ENCODE data around the gene TMCO2. TPM values are rescaled to one million over a fixed set of nuclear protein-coding genes. Genes with fewer than 3 reads are reported as not detected.

TMCO2 gene
- total RNA-seq, 1 experiment from 2014 or later, result not detected

DNA sequence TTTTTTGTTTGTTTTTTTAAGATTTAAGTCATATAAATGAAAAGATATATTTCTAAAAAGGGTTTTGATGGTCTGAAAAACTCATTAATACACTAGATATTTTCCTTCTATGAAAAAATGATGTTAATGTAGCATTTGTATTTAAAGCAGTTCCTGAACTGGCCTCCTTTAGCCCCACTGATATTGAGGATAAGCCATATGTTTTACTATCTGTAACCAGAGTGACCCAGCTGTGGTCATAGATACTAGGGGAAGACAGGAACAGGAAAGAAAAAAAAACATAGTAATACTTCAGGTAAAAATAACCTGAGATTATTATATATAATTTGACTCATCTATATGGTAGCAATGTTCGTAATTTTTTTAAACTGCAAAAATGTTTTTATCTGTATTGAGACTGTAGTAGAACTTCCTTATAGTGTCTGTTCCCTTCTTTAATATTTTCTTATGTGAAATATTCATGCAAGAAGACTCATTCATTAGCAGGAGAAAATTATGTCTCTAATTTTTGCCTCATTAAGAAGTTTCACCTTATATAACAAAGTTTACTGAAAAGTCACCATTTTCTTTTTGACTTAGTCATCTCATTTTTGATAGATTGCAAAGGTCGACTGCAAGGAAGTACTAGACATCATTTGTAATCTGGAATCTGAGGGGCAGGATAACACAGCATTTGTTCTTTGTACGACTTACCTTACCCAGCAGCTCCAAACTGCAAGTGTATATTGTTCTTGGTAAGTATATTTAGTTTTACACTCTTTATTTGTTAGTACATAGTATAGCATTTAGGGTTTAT is 25.6 kb upstream of the TMCO2 start:
- ChIA-PET CTCF (no interaction called here), POLR2A (ENCODE audit: unreplicated experiment) (no interaction called here)
- no peak for DNase-seq
- Histone ChIP-seq H3K9me3 (ENCODE audit: low read length) (no peaks in the 10 kb centered on the region), H3K9me2 (replicated peaks; ENCODE audit: low read length) (no peaks in the 10 kb centered on the region), H2AFZ (ENCODE audit: low read length) (no peak overlapping the region), H3K27ac (ENCODE audit: low read length) (no peak overlapping the region), H3K36me3 (ENCODE audit: low read depth, low read length) (peaks cover 14% of the 10 kb centered on the region; the same call in 1 of the 2 replicates), H3K27me3 (ENCODE audit: low read length) (no peaks in the 10 kb centered on the region), H3F3A (ENCODE audit: low read length, unreplicated experiment) (no peaks in the 10 kb centered on the region), H3K79me2 (ENCODE audit: low read length) (no peaks in the 10 kb centered on the region), H4K20me1 (ENCODE audit: low read length) (no peaks in the 10 kb centered on the region), H3K9ac (ENCODE audit: low read length) (no peak overlapping the region), H3K4me3 (ENCODE audit: low read length) (no peak overlapping the region), H3K4me2 (ENCODE audit: low read length) (no peak overlapping the region), H3K4me1 (ENCODE audit: insufficient read depth, low read length) (no peaks in the 10 kb centered on the region)
- no peak for TF ChIP-seq CTCF (conservative IDR thresholded peaks at IDR 0.05; ENCODE audit: low read depth, low read length)
- no peak for TF ChIP-seq EZH2phosphoT487 (IDR thresholded peaks at IDR 0.05; ENCODE audit: borderline replicate concordance, low read length)
- no peak for TF ChIP-seq EZH2 (IDR thresholded peaks at IDR 0.05; ENCODE audit: low read length, unreplicated experiment)
- BruUV-seq (replicated peaks), result no TSS peak
- intact Hi-C loops (cut with micrococcal nuclease), result no loop called here
- no peak for ATAC-seq

- H2AFZ ChIP-seq (ENCODE audit: low read length), result no peak overlapping the region
- H3K9ac ChIP-seq (ENCODE audit: low read length), result no peak overlapping the region
- no peaks in the 10 kb centered on the region for H3K4me1 ChIP-seq (ENCODE audit: insufficient read depth, low read length)
- H3K27me3 ChIP-seq (ENCODE audit: low read length), result no peaks in the 10 kb centered on the region
- H3K9me3 ChIP-seq (ENCODE audit: low read length), result no peaks in the 10 kb centered on the region
- H3K27ac ChIP-seq (ENCODE audit: low read length), result no peak overlapping the region
- ChIA-PET POLR2A (ENCODE audit: unreplicated experiment) (interaction anchor here (0.6 kb wide), 1 partner anchor 117 kb away, joined by 9 read pairs; no protein-coding TSS in a partner anchor), CTCF (interaction anchor here (1.0 kb wide), 1 partner anchor 80 kb away, joined by 12 read pairs; no protein-coding TSS in a partner anchor)
- H3K4me3 ChIP-seq (ENCODE audit: low read length), result no peak overlapping the region
- no peak for TF ChIP-seq CTCF (conservative IDR thresholded peaks at IDR 0.05; ENCODE audit: low read depth, low read length)
- no peak for TF ChIP-seq EZH2 (IDR thresholded peaks at IDR 0.05; ENCODE audit: low read length, unreplicated experiment)
- no peak for TF ChIP-seq EZH2phosphoT487 (IDR thresholded peaks at IDR 0.05; ENCODE audit: borderline replicate concordance, low read length)
- ATAC-seq, result no peak
- H3K4me2 ChIP-seq (ENCODE audit: low read length), result no peak overlapping the region
- no peaks in the 10 kb centered on the region for H3K9me2 ChIP-seq (replicated peaks; ENCODE audit: low read length)
- peaks cover 14% of the 10 kb centered on the region; the same call in 1 of the 2 replicates for H3K36me3 ChIP-seq (ENCODE audit: low read depth, low read length)
- no peaks in the 10 kb centered on the region for H3K79me2 ChIP-seq (ENCODE audit: low read length)
- H3F3A ChIP-seq (ENCODE audit: low read length, unreplicated experiment), result no peaks in the 10 kb centered on the region
- no peaks in the 10 kb centered on the region for H4K20me1 ChIP-seq (ENCODE audit: low read length)
- no TSS peak for BruUV-seq (replicated peaks)
- no peak for DNase-seq
- intact Hi-C loops (cut with micrococcal nuclease), result no loop called here
Measured at GRCh38 chr1:40224040-40224439, 23.7 kb upstream of the TMCO2 start.

DNA sequence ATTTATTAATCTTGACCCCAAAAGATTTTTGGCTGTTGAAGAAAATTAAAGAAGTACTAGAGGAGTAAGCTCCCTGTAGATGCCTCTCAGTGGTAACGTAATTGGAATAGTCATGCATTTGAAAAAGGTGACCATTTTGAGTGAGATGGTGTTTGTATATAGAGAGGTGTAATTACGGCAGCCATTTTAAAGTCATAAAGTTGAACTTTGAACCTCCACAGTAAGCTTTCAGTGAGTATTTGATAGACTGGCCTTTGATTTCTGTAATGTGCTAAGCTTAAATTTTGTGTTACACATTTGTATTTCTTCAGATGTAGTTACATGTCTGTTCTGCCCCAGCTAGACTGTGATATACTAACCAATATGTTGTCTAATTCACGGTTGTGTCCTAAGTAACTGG is 21.5 kb upstream of the TMCO2 start:
- H3K4me3 ChIP-seq (ENCODE audit: low read length), result no peak overlapping the region
- H3K9ac ChIP-seq (ENCODE audit: low read length), result no peak overlapping the region
- ATAC-seq (no peak), DNase-seq (no peak)
- no peaks in the 10 kb centered on the region for H3K27me3 ChIP-seq (ENCODE audit: low read length)
- H2AFZ ChIP-seq (ENCODE audit: low read length), result no peak overlapping the region
- H3K27ac ChIP-seq (ENCODE audit: low read length), result no peak overlapping the region
- H3K9me3 ChIP-seq (ENCODE audit: low read length), result no peaks in the 10 kb centered on the region
- BruUV-seq (replicated peaks), result no TSS peak
- no peaks in the 10 kb centered on the region; the same call in 1 of the 2 replicates for H3K79me2 ChIP-seq (ENCODE audit: low read length)
- H3K36me3 ChIP-seq (ENCODE audit: low read depth, low read length), result peaks cover 10% of the 10 kb centered on the region; the same call in 1 of the 2 replicates
- no peaks in the 10 kb centered on the region for H3K9me2 ChIP-seq (replicated peaks; ENCODE audit: low read length)
- ChIA-PET CTCF (no interaction called here), POLR2A (ENCODE audit: unreplicated experiment) (no interaction called here)
- TF ChIP-seq EZH2 (IDR thresholded peaks at IDR 0.05; ENCODE audit: low read length, unreplicated experiment) (no peak), CTCF (conservative IDR thresholded peaks at IDR 0.05; ENCODE audit: low read depth, low read length) (no peak), EZH2phosphoT487 (IDR thresholded peaks at IDR 0.05; ENCODE audit: borderline replicate concordance, low read length) (no peak)
- H4K20me1 ChIP-seq (ENCODE audit: low read length), result no peaks in the 10 kb centered on the region
- intact Hi-C loops (cut with micrococcal nuclease), result no loop called here
- H3F3A ChIP-seq (ENCODE audit: low read length, unreplicated experiment), result no peaks in the 10 kb centered on the region
- H3K4me1 ChIP-seq (ENCODE audit: insufficient read depth, low read length), result no peaks in the 10 kb centered on the region
- H3K4me2 ChIP-seq (ENCODE audit: low read length), result no peak overlapping the region

Measured in PC-3 (cell line).